ENCODE results near the gene RNF187.
"Not testable (repeated sequence)": the region's sequence is repeated elsewhere in the genome, so short reads cannot be mapped to it uniquely, and the experiment has no call there.

RNF187 gene

GRCh38 chr1:228463559-228464455 lies 23.4 kb upstream of the RNF187 start:
- H3K9me3 Mint-ChIP-seq: no peaks in the 10 kb centered on the region
- no peaks in the 10 kb centered on the region for H3K27me3 Mint-ChIP-seq
- peak overlapping the region; percentile 50 for H3K27ac Mint-ChIP-seq (ENCODE audit: low read depth)
- peaks cover 6% of the 10 kb centered on the region for H3K36me3 Mint-ChIP-seq (ENCODE audit: insufficient read depth)
- peaks cover 37% of the 10 kb centered on the region for H3K4me1 Mint-ChIP-seq
- peak in 1 of 2 donors; percentile 21 for DNase-seq (ENCODE audit: low spot score in 2 of 2)
- H3K4me3 Mint-ChIP-seq: peak overlapping the region; percentile 80
- ATAC-seq (replicated peaks; ENCODE audit: extremely low read depth, poor library complexity, severe bottlenecking): peak; percentile 31

- Mint-ChIP-seq H3K27ac (ENCODE audit: low read depth) (peak overlapping the region; percentile 50), H3K4me1 (peaks cover 37% of the 10 kb centered on the region), H3K27me3 (no peaks in the 10 kb centered on the region), H3K36me3 (ENCODE audit: insufficient read depth) (peaks cover 2% of the 10 kb centered on the region), H3K9me3 (no peaks in the 10 kb centered on the region), H3K4me3 (peak overlapping the region; percentile 80)
- peak; percentile 71 to 82 for DNase-seq (ENCODE audit: low spot score in 2 of 2)
- ATAC-seq (replicated peaks; ENCODE audit: extremely low read depth, poor library complexity, severe bottlenecking): peak; percentile 93
Measured at GRCh38 chr1:228464487-228464983, 22.6 kb upstream of the RNF187 start.

- H3K9me3 Mint-ChIP-seq: no peaks in the 10 kb centered on the region
- ATAC-seq (replicated peaks; ENCODE audit: extremely low read depth, poor library complexity, severe bottlenecking) (no peak), DNase-seq (ENCODE audit: low spot score in 2 of 2) (no peak)
- peak overlapping the region; percentile 80 for H3K4me3 Mint-ChIP-seq
- peak overlapping the region; percentile 50 for H3K27ac Mint-ChIP-seq (ENCODE audit: low read depth)
- H3K27me3 Mint-ChIP-seq: no peaks in the 10 kb centered on the region
- H3K4me1 Mint-ChIP-seq: peaks cover 37% of the 10 kb centered on the region
- H3K36me3 Mint-ChIP-seq (ENCODE audit: insufficient read depth): peaks cover 2% of the 10 kb centered on the region
Measured at GRCh38 chr1:228465141-228465540, 22.0 kb upstream of the RNF187 start.

GRCh38 chr1:228465571-228466146 lies 21.5 kb upstream of the RNF187 start:
- H3K36me3 Mint-ChIP-seq (ENCODE audit: insufficient read depth): peaks cover 2% of the 10 kb centered on the region
- ATAC-seq (replicated peaks; ENCODE audit: extremely low read depth, poor library complexity, severe bottlenecking) (no peak), DNase-seq (ENCODE audit: low spot score in 2 of 2) (no peak)
- peak overlapping the region; percentile 80 for H3K4me3 Mint-ChIP-seq
- no peaks in the 10 kb centered on the region for H3K9me3 Mint-ChIP-seq
- H3K27me3 Mint-ChIP-seq: no peaks in the 10 kb centered on the region
- H3K4me1 Mint-ChIP-seq: peaks cover 37% of the 10 kb centered on the region
- H3K27ac Mint-ChIP-seq (ENCODE audit: low read depth): no peak overlapping the region

GRCh38 chr1:228468188-228468587 lies 19.0 kb upstream of the RNF187 start:
- H3K4me1 Mint-ChIP-seq: peaks cover 33% of the 10 kb centered on the region
- H3K4me3 Mint-ChIP-seq; H3K36me3 Mint-ChIP-seq (ENCODE audit: insufficient read depth); DNase-seq (ENCODE audit: low spot score in 2 of 2); ATAC-seq (replicated peaks; ENCODE audit: extremely low read depth, poor library complexity, severe bottlenecking); H3K27ac Mint-ChIP-seq (ENCODE audit: low read depth); H3K9me3 Mint-ChIP-seq: not testable (repeated sequence)
- H3K27me3 Mint-ChIP-seq: peaks cover 14% of the 10 kb centered on the region

GRCh38 chr1:228469413-228470162 lies 17.6 kb upstream of the RNF187 start:
- ATAC-seq (replicated peaks; ENCODE audit: extremely low read depth, poor library complexity, severe bottlenecking) (no peak), DNase-seq (ENCODE audit: low spot score in 2 of 2) (no peak)
- peaks cover 19% of the 10 kb centered on the region for H3K4me1 Mint-ChIP-seq
- no peaks in the 10 kb centered on the region for H3K9me3 Mint-ChIP-seq
- no peak overlapping the region for H3K27ac Mint-ChIP-seq (ENCODE audit: low read depth)
- peaks cover 4% of the 10 kb centered on the region for H3K36me3 Mint-ChIP-seq (ENCODE audit: insufficient read depth)
- peaks cover 14% of the 10 kb centered on the region for H3K27me3 Mint-ChIP-seq
- no peak overlapping the region for H3K4me3 Mint-ChIP-seq

GRCh38 chr1:228471154-228471761 lies 15.9 kb upstream of the RNF187 start:
- Mint-ChIP-seq H3K4me3 (no peak overlapping the region), H3K27ac (ENCODE audit: low read depth) (no peak overlapping the region), H3K4me1 (peaks cover 6% of the 10 kb centered on the region), H3K36me3 (ENCODE audit: insufficient read depth) (peaks cover 2% of the 10 kb centered on the region), H3K27me3 (peaks cover 14% of the 10 kb centered on the region), H3K9me3 (no peaks in the 10 kb centered on the region)
- no peak for DNase-seq (ENCODE audit: low spot score in 2 of 2)
- ATAC-seq (replicated peaks; ENCODE audit: extremely low read depth, poor library complexity, severe bottlenecking): no peak

- ATAC-seq (replicated peaks; ENCODE audit: extremely low read depth, poor library complexity, severe bottlenecking) (no peak), DNase-seq (ENCODE audit: low spot score in 2 of 2) (no peak)
- H3K27me3 Mint-ChIP-seq: peaks cover 14% of the 10 kb centered on the region
- H3K4me1 Mint-ChIP-seq: peaks cover 6% of the 10 kb centered on the region
- H3K27ac Mint-ChIP-seq (ENCODE audit: low read depth): no peak overlapping the region
- H3K36me3 Mint-ChIP-seq (ENCODE audit: insufficient read depth): peaks cover 2% of the 10 kb centered on the region
- no peak overlapping the region for H3K4me3 Mint-ChIP-seq
- no peaks in the 10 kb centered on the region for H3K9me3 Mint-ChIP-seq
Measured at GRCh38 chr1:228471762-228472398, 15.3 kb upstream of the RNF187 start.

- DNase-seq (ENCODE audit: low spot score in 2 of 2) (no peak), ATAC-seq (replicated peaks; ENCODE audit: extremely low read depth, poor library complexity, severe bottlenecking) (no peak)
- Mint-ChIP-seq H3K9me3 (no peaks in the 10 kb centered on the region), H3K36me3 (ENCODE audit: insufficient read depth) (peaks cover 2% of the 10 kb centered on the region), H3K27ac (ENCODE audit: low read depth) (no peak overlapping the region), H3K27me3 (peaks cover 14% of the 10 kb centered on the region), H3K4me1 (peaks cover 6% of the 10 kb centered on the region), H3K4me3 (no peak overlapping the region)
Measured at GRCh38 chr1:228472655-228473054, 14.5 kb upstream of the RNF187 start.

GRCh38 chr1:228474507-228474906 lies 12.7 kb upstream of the RNF187 start:
- peaks cover 5% of the 10 kb centered on the region for H3K36me3 Mint-ChIP-seq (ENCODE audit: insufficient read depth)
- DNase-seq (ENCODE audit: low spot score in 2 of 2): no peak
- no peaks in the 10 kb centered on the region for H3K9me3 Mint-ChIP-seq
- H3K4me3 Mint-ChIP-seq: no peak overlapping the region
- peaks cover 14% of the 10 kb centered on the region for H3K27me3 Mint-ChIP-seq
- H3K4me1 Mint-ChIP-seq: peaks cover 21% of the 10 kb centered on the region
- no peak overlapping the region for H3K27ac Mint-ChIP-seq (ENCODE audit: low read depth)
- no peak for ATAC-seq (replicated peaks; ENCODE audit: extremely low read depth, poor library complexity, severe bottlenecking)

- no peak overlapping the region for H3K27ac Mint-ChIP-seq (ENCODE audit: low read depth)
- no peak for ATAC-seq (replicated peaks; ENCODE audit: extremely low read depth, poor library complexity, severe bottlenecking)
- H3K4me3 Mint-ChIP-seq: no peak overlapping the region
- H3K4me1 Mint-ChIP-seq: peaks cover 29% of the 10 kb centered on the region
- H3K36me3 Mint-ChIP-seq (ENCODE audit: insufficient read depth): peaks cover 5% of the 10 kb centered on the region
- peaks cover 12% of the 10 kb centered on the region for H3K27me3 Mint-ChIP-seq
- no peak for DNase-seq (ENCODE audit: low spot score in 2 of 2)
- no peaks in the 10 kb centered on the region for H3K9me3 Mint-ChIP-seq
Measured at GRCh38 chr1:228475812-228476211, 11.4 kb upstream of the RNF187 start.

- Mint-ChIP-seq H3K36me3 (ENCODE audit: insufficient read depth) (peaks cover 4% of the 10 kb centered on the region), H3K9me3 (no peaks in the 10 kb centered on the region), H3K27me3 (no peaks in the 10 kb centered on the region), H3K27ac (ENCODE audit: low read depth) (no peak overlapping the region), H3K4me1 (peaks cover 24% of the 10 kb centered on the region), H3K4me3 (no peak overlapping the region)
- ATAC-seq (replicated peaks; ENCODE audit: extremely low read depth, poor library complexity, severe bottlenecking): no peak
- DNase-seq (ENCODE audit: low spot score in 2 of 2): no peak
Measured at GRCh38 chr1:228477263-228477662, 9.9 kb upstream of the RNF187 start.
